Stimulated activated CD8-positive, alpha-beta memory T cell treated with anti-CD3 and anti-CD28 coated beads, Interleukin-12 subunit alpha, Interleukin-12 subunit beta, amount 100 ng/mL, for 1 hour (primary cell): ENCODE measurements around the gene ANKS1B.
"Not testable (repeated sequence)": the region's sequence is repeated elsewhere in the genome, so short reads cannot be mapped to it uniquely, and the experiment has no call there.

Source experiments
- DNase-seq: peaks from one replicate; pipeline ENCODE4 v3.0.0-alpha.2; 2020; ENCODE audit warnings: low read depth

Gene ANKS1B

GRCh38 chr12:99370421-99371138, 614.2 kb downstream of the ANKS1B start:
- DNase-seq, result no peak

- no peak for DNase-seq
Observed at GRCh38 chr12:99367181-99367580, 617.6 kb downstream of the ANKS1B start.

- no peak for DNase-seq
Observed at GRCh38 chr12:99352269-99352668, 632.5 kb downstream of the ANKS1B start.

GRCh38 chr12:99343960-99344359, 640.8 kb downstream of the ANKS1B start:
- DNase-seq, result no peak

- DNase-seq, result no peak
Observed at GRCh38 chr12:99339663-99340062, 645.1 kb downstream of the ANKS1B start.

- DNase-seq, result no peak
Observed at GRCh38 chr12:99334285-99335056, 650.3 kb downstream of the ANKS1B start.

- DNase-seq, result no peak
Observed at GRCh38 chr12:99332936-99333591, 651.7 kb downstream of the ANKS1B start.

GRCh38 chr12:99330216-99330615, 654.5 kb downstream of the ANKS1B start:
- no peak for DNase-seq

GRCh38 chr12:99321210-99321609, 663.5 kb downstream of the ANKS1B start:
- DNase-seq, result not testable (repeated sequence)

GRCh38 chr12:99311373-99311772, 673.4 kb downstream of the ANKS1B start:
- DNase-seq, result no peak

- DNase-seq, result no peak
Observed at GRCh38 chr12:99309812-99310211, 674.9 kb downstream of the ANKS1B start.

- DNase-seq, result no peak
Observed at GRCh38 chr12:99302874-99303273, 681.9 kb downstream of the ANKS1B start.

GRCh38 chr12:99287136-99287535, 697.6 kb downstream of the ANKS1B start:
- DNase-seq, result no peak

GRCh38 chr12:99284161-99284560, 700.6 kb downstream of the ANKS1B start:
- no peak for DNase-seq

GRCh38 chr12:99282624-99283023, 702.1 kb downstream of the ANKS1B start:
- no peak for DNase-seq

GRCh38 chr12:99282086-99282485, 702.6 kb downstream of the ANKS1B start:
- DNase-seq, result no peak

- no peak for DNase-seq
Observed at GRCh38 chr12:99281277-99281676, 703.5 kb downstream of the ANKS1B start.

- no peak for DNase-seq
Observed at GRCh38 chr12:99278899-99279298, 705.8 kb downstream of the ANKS1B start.

GRCh38 chr12:99277591-99278379, 707.0 kb downstream of the ANKS1B start:
- no peak for DNase-seq

- no peak for DNase-seq
Observed at GRCh38 chr12:99271071-99271470, 713.7 kb downstream of the ANKS1B start.

- no peak for DNase-seq
Observed at GRCh38 chr12:99267038-99267437, 717.7 kb downstream of the ANKS1B start.

- no peak for DNase-seq
Observed at GRCh38 chr12:99265648-99266047, 719.1 kb downstream of the ANKS1B start.
